Cardiac muscle cell (in vitro differentiated cells and primary cell): ENCODE measurements around the gene ALOX5. TPM values are rescaled to one million over a fixed set of nuclear protein-coding genes. Genes with fewer than 3 reads are reported as not detected.
"Not testable (repeated sequence)": the region's sequence is repeated elsewhere in the genome, so short reads cannot be mapped to it uniquely, and the experiment has no call there.

Experiments
- DNase-seq, 2 donors: peaks; one replicate each; pipeline versions ENCODE4 v3.0.0 to v3.0.0-alpha.2; 2010 to 2017; ENCODE audit warnings: low read depth in 1 of 2, low spot score in 1 of 2
- H3K27ac ChIP-seq: fragments of 200-600 bp; sonication (generic); 2 replicates; pipeline ENCODE4 v1.5.1; 2016
- H3K27me3 ChIP-seq: fragments of 200-600 bp; sonication (generic); 2 replicates; pipeline ENCODE4 v1.6.0; 2016; ENCODE audit warnings: control low read depth
- H3K36me3 ChIP-seq: fragments of 200-600 bp; sonication (generic); 2 replicates; pipeline ENCODE4 v1.5.1; 2016; ENCODE audit warnings: control low read depth
- H3K4me1 ChIP-seq: fragments of 200-600 bp; sonication (generic); 2 replicates; pipeline ENCODE4 v1.8.1; 2017; ENCODE audit warnings: low read depth, mild to moderate bottlenecking, mixed run types
- H3K4me3 ChIP-seq: fragments of 200-600 bp; sonication (generic); 2 replicates; pipeline ENCODE4 v1.5.1; 2016; ENCODE audit warnings: mild to moderate bottlenecking
- H3K9me3 ChIP-seq: fragments of 200-600 bp; sonication (generic); 2 replicates; pipeline ENCODE4 v1.5.1; 2017; ENCODE audit warnings: low read depth, mild to moderate bottlenecking, control low read depth
- CTCF ChIP-seq: IDR thresholded peaks from 2 replicates; pipeline ENCODE4 v1.5.1; 2012; ENCODE audit warnings: low read depth, mild to moderate bottlenecking, low read length
- polyA plus RNA-seq: library from polyadenylated mRNA; unstranded; fragments of >200 nt; fragmentation: Nextera tagmentation; extraction: Ambion mirVana; gene quantifications from 2 replicates; pipeline ENCODE4 v1.2.1, GENCODE V29; 2016
- total RNA-seq: library from RNA; depleted of rRNA; stranded (reverse); fragments of >200 nt; gene quantifications from 2 replicates; pipeline ENCODE4 v1.2.3, GENCODE V29; 2016

ALOX5 gene
- total and polyA plus RNA-seq, 2 experiments from 2014 or later: 0.06 to 0.48 TPM

DNA sequence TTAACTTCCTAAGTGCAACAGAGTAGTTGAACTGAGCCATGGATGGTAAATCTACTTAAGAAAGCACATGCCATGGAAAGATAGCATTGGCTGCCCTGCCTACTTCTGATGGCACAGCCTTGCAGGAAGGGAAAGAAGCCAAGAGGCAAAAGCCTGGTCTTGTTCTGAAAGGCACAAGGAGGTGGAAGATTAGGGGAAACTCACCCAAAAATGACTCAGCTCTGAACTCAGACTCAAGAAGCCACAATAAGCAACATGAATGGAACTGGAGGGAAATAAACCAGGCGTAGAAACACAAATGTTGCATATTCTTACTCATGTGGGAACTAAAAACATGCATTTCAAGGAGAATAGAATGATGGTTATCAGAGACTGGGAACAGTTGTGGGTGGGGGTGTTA lies 20.8 kb upstream of the ALOX5 start:
- no peaks in the 10 kb centered on the region for H3K36me3 ChIP-seq
- H3K9me3 ChIP-seq: no peaks in the 10 kb centered on the region
- TF ChIP-seq CTCF: no peak
- H3K4me1 ChIP-seq: no peaks in the 10 kb centered on the region
- no peaks in the 10 kb centered on the region for H3K27me3 ChIP-seq
- no peak overlapping the region for H3K27ac ChIP-seq
- H3K4me3 ChIP-seq: no peak overlapping the region
- no peak for DNase-seq

DNA sequence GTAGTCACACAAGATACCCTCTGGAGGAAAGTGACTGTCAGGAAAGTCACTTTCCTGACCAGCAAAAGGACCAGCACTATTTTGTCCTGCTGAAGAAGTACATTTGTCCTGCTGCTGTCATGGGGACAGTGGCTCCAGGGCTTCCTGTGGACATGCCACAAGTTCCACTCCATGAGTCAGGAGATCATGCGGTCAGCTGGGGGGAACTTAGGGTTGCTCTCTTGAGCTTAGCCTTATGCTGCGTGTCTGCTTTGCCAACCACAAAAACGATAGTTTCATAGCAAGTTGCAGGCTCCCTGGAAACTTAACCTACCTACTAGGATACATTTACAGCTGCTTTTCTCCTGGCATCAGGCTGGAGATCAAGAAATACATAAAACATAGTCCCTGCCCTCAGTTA lies 19.8 kb upstream of the ALOX5 start:
- no peak for TF ChIP-seq CTCF
- Histone ChIP-seq H3K27ac (no peak overlapping the region), H3K9me3 (no peaks in the 10 kb centered on the region), H3K4me3 (no peak overlapping the region), H3K27me3 (no peaks in the 10 kb centered on the region), H3K36me3 (no peaks in the 10 kb centered on the region), H3K4me1 (no peaks in the 10 kb centered on the region)
- DNase-seq: no peak

GRCh38 chr10:45355494-45355893 lies 18.5 kb upstream of the ALOX5 start:
- Histone ChIP-seq H3K4me3 (no peak overlapping the region), H3K4me1 (no peaks in the 10 kb centered on the region), H3K27me3 (no peaks in the 10 kb centered on the region), H3K36me3 (no peaks in the 10 kb centered on the region), H3K27ac (no peak overlapping the region), H3K9me3 (no peaks in the 10 kb centered on the region)
- no peak for TF ChIP-seq CTCF
- DNase-seq: no peak

- DNase-seq, H3K9me3 ChIP-seq, H3K4me3 ChIP-seq, H3K27me3 ChIP-seq, H3K4me1 ChIP-seq, H3K36me3 ChIP-seq, H3K27ac ChIP-seq: not testable (repeated sequence)
Measured at GRCh38 chr10:45358961-45359360, 15.1 kb upstream of the ALOX5 start.

- not testable (repeated sequence) for H3K4me3 ChIP-seq
Measured at GRCh38 chr10:45361983-45362799, 11.8 kb upstream of the ALOX5 start.

GRCh38 chr10:45367643-45368042 lies 6.4 kb upstream of the ALOX5 start:
- H3K9me3 ChIP-seq: not testable (repeated sequence)

More at GRCh38 chr10:45361983-45362799, 11.8 kb upstream of the ALOX5 start:
- H3K27me3 ChIP-seq, H3K4me1 ChIP-seq, H3K9me3 ChIP-seq, DNase-seq, H3K36me3 ChIP-seq, H3K27ac ChIP-seq: not testable (repeated sequence)

GRCh38 chr10:45368181-45368580 lies 5.8 kb upstream of the ALOX5 start:
- Histone ChIP-seq H3K4me3 (no peak overlapping the region), H3K36me3 (no peaks in the 10 kb centered on the region), H3K27ac (no peak overlapping the region), H3K27me3 (peaks cover 46% of the 10 kb centered on the region), H3K9me3 (no peaks in the 10 kb centered on the region), H3K4me1 (no peaks in the 10 kb centered on the region)
- no peak for DNase-seq
- no peak for TF ChIP-seq CTCF

More at GRCh38 chr10:45367643-45368042, 6.4 kb upstream of the ALOX5 start:
- H3K27me3 ChIP-seq: peaks cover 41% of the 10 kb centered on the region
- not testable (repeated sequence) for H3K36me3 ChIP-seq, DNase-seq, H3K27ac ChIP-seq, H3K4me3 ChIP-seq, H3K4me1 ChIP-seq
